ENCODE data around the gene BEGAIN. TPM values are rescaled to one million over a fixed set of nuclear protein-coding genes. Genes with fewer than 3 reads are reported as not detected.

The BEGAIN gene
- total RNA-seq, 1 donor from 2014 or later: under 0.01 TPM

DNA sequence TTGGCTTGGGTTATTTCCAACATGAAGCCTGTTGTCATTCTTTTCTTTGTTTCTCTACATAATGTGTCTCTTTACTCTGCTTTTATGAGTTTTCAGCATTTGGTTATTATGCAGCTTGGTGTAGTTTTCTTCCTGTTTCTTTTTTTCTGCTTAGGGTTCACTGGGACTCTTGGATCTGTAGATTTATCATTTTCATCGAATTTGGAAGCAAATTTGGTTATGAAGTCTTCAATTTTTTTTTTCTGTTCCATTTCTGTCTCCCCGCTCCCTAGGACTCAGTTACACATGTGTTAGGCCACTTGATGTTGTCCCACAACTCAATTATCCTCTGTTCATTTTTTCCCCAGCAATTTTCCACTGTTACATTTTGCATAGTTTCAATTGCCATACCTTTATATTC is 13.8 kb upstream of the BEGAIN start:
- DNase-seq (ENCODE audit: low read depth in 2 of 2): no peak

DNA sequence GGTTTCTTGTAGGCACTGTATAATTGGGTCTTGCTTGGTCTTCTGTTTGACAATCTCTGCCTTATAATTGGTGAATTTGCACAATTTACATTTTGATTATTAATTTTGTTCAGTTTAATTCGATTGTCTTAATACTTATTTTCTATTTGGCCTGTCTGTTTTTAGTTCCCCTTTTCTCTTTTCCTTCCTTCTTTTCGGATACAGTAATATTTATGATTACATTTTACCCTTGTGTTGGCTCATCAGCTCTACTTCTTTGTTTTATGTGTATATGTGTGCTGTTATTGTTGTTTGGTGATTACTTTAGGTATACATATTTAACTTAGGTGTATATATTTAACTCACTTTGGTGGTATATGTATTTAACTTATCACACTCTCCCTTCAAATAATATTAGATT is 12.8 kb upstream of the BEGAIN start:
- no peak for DNase-seq (ENCODE audit: low read depth in 2 of 2)

DNA sequence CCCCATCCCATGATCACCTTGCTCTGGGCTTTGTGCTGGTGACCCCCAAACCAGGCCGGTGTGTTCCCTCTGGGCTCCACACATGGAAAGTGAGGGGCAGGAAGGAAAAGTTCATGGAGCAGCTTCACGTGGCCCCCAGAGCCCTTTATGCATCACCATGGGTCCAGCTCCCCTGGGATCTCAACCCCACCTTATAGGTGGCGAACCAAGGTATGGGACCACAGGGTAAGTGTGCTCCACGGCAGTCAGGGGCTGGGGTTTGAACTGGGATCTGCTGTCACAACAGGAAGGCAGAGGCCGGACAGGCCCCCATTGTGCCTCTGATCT is 7.4 kb upstream of the BEGAIN start:
- DNase-seq (ENCODE audit: low read depth in 2 of 2): no peak

DNA sequence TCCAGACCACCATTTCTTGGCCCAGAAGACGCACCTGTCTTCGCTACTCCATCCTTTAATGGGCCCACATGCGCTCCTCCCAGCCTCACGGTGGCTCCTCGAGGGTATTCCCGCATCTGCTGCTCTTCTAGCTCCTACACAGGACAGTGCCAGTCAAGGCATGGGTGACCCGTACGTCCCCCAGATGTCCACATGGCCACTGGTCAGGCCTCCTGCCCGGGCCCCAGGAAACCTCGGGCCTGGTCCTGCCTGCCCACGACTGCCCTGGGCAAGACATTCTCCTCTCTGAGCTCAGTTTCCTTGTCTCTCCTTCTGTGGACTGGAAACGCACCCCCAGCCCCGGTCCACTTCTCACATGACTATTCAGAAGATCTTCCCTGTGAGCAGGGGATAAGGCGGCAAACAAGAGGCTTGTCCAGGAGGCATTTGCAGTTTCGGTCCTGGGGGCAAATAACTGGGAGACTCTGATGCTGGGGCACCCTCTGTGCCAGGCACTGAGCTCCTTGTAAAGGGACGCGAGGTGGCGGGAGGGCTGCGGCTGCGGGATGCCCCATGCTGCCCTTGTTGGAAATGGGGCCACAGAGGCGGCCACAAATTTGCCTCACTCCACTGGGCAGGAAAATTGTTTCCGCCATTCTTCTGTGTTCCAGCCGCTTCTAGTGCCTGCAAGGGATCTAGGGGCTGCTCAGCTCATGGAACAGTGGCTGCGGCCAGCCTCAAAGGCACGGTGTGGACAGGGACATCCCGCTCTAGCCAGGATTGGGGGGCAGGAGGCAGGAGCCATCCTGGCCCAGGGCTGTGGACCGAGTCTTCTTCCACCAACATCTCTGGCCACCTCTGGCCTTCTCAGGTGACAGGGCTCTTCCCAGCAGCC is 6.8 kb upstream of the BEGAIN start:
- no peak for DNase-seq (ENCODE audit: low read depth in 2 of 2)

DNA sequence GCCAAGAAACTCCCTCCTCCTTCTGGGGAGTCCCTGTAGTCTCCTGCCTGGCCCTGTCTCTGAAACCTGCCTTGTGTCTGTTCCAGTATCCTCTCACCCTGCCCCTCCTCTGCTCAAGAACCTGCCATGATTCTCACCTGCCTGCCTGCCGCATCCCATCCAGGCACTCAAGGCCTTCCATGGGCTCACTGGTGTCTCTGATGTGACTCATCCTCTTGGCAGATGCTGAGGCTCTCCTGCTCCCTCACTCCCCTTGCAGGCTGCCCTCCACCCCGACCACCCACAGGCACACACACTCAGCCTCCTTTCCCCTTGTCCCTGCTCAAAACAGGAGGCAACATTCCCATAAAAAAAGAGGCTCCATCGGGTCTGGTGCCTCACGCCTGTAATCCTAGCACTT is 5.8 kb upstream of the BEGAIN start:
- DNase-seq (ENCODE audit: low read depth in 2 of 2): no peak

DNA sequence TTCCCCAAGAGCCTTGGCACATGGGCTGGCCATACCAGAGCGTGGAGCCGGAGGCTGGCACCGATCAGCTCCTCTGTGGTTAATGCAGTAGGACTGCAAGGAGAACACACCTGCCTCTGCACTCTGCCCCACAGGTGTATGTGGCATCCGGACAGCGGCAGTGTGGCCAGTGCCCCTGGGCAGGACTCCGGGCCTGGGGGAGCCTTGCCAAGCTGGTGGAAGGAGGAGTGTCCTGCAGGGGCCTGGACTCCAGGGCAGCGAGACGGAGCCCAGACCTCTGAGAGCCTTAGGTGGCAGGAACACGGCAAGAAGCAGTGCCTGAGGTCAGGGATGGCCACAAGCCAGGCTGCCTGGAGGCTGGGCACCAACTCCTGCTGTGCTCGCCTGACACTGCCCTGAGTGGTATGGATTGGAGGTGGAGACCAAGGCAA is 5.3 kb upstream of the BEGAIN start:
- DNase-seq (ENCODE audit: low read depth in 2 of 2): no peak

DNA sequence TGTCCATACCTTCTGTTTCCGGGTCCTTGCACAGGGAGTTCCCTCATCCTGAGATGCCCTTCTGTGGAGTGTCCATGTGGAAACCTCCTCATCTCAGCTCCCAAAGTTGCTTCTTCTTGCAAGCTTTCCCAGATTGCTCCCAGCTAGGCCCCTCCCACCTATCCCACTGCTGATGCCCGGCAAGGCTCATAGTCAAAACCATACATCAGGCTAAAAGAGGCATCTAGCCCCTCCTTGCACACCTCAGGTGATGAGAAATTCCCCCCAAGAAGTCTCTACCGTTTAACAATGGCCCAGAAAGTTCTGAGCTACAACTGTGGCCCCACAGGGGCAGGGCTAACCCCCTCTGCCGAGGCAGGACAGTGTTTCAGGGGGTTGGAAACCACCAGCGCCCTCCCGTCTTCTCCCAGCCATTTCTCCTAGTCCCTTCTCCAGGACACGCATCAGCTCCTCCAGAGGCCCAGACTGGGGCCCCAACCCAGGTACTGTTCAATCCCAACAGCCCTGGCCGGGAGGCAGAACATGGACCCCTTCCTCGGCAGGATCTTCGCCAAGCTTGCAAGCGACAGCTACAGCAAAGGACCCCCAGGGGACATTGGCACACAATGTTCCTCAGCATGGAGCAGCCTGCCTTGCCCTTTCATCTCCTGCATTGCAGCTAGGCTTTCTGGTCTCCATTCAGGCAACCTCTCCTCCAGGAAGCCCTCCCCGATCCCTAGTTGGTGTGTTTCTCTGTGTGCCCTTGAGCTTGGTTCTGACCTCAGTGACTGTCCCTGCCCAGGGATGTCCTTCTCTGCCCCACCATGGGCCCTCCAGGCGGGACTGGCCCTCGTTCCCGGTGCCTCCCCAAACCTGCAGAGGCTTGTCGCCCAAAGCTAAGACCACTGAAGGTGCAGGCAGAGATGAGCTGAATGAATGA is 4.5 kb upstream of the BEGAIN start:
- DNase-seq (ENCODE audit: low read depth in 2 of 2): no peak

DNA sequence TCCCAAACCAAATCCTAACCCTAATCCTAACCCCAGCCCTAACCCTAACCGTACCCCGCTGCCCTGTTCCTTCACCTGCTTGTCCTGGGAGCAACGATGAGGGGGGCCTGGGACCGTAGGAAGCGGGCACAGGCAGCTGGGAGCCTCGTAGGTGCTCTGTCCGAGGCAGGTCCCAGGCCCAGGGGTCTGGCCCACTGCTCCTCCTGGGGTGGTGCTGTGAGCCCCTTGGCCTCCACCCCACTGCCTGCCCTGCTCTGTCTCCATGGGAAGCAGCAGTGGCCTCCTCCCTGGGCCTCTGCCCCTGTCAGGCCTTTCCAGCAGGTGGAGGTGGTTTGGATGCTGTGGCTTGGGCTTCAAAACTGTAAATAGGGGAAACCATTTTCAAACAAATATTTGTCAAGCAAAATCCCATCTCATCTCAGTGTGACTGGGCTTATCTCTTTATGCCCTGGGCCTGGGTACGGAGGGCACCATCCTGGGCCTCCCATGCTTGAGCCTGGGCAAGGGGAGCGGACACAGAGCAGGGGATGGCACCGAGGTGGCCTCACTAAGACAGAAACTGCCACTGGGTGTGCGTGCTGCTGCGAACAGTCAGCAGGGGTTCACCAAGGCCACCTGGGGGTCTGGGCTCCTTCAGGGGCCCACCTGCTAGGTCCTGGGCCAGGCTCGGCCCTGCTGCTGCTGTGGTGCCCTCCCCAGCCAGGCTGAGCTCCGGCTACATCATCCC is 3.7 kb upstream of the BEGAIN start:
- DNase-seq (ENCODE audit: low read depth in 2 of 2): no peak

DNA sequence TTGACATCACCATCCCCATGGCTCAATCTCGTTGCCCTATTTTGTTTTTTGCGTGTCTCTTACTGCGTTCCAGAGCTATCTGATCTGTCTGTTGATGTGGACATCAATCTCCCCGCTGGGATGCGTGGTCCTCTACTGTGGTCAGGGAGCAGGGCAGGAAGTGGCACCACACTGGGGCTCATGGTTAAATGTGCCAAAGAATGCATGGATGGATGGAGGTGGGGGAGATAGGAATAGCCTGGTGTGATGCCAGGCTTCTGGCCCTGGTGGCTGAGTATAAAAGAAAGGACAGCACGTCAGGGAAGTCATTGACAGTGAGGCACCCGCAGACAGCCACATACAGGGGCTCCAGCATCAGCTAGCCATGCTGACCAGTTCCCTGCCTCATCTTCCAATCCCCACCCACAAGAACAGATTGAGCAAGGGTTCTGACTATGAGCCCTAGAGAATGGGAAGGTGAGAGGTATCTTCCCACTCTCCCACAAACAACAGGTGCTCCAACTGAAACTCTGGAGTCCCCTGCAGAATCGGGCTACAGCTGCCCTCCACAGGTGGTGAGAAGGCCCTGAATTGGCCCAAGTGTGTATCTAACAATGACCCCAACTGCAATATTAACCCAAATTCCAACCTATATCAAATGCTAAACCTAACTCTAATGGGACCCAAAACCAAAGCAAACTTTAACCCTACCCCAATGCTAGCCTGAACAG is 2.7 kb upstream of the BEGAIN start:
- DNase-seq (ENCODE audit: low read depth in 2 of 2): no peak

DNA sequence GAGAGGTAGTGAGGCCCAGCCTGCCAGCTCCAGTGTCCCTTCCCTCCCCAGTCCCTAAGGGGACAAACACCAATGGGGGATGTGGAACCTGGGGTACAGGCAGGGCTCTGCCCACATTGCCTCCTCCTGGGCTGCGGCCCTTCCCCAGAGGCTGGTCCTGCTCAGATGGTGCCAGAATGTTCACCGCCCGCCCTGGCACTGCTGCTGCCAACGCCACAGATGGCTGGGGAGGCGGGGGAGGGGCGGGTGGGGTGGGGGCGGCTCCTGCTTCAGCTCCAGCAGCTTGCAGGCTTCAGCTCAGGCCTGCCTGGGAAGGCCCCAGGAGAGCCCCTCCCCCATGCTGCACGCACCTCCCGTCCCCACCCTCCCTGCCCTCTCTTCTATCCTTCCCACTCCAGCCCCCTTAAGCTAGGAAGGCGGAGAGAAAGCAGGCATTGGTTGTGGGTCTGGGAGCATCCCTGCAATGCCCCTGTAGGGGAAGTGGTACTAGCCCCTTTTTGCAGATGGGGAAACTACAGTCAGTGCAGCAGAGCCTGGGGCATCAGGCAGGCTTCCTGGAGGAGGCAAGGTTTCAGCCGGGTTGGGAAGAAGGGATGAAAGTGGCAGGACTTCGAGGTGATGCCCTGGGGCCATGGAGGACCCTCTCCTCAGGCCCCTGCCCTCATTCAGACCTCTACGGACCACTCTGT is 2.0 kb upstream of the BEGAIN start:
- DNase-seq (ENCODE audit: low read depth in 2 of 2): no peak

DNA sequence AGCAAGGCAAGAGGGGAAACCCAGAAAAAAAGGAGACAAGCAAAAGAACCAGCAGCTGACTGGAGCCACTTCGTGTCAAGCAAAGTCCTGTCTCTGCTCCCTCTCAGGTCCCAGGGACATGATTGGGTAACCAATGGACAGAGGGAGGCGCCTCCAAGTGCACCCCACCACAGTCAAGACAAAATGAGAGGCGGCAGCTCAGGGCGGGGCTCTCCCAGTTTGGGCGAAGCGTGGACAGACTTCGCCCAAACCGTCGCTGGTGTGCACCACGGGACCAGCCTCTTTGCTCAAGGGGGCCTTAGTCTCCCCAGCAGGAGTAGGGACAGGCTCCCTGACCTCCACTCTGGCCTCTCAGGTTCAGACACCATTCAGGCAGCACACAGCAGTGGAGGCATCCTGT is 1.5 kb upstream of the BEGAIN start:
- no peak for DNase-seq (ENCODE audit: low read depth in 2 of 2)

DNA sequence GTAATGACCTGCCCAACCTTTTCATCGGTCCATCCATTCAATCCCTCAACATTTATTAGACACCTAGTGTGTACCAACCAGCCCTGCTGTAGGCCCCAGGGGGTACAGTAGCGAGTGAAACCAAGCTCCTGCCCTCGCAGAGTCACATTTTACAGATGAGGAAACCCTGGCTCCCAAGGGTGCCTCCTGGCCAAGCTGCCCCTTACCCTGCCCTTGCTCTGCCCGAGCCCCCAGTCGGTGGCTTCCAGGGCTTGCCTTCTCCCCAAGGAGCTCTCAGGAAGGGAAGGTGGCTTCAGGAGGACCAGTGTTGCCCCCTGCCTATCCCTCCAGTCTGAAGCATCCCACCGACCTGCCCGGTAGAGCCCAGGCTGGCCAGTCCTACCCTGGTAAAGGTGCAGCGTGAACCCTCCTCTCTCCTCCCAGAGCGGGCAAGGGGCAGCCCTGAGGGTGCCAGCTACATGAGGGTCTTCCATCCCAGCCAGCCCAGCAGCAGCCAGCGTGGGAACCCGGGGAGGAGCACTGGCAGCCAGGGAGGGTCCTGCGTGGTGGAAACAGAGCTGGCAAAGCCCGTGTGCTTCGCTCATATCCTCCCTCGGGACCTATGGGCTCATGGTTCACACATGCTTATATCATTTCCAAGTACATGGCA is 670 bp upstream of the BEGAIN start:
- no peak for DNase-seq (ENCODE audit: low read depth in 2 of 2)

DNA sequence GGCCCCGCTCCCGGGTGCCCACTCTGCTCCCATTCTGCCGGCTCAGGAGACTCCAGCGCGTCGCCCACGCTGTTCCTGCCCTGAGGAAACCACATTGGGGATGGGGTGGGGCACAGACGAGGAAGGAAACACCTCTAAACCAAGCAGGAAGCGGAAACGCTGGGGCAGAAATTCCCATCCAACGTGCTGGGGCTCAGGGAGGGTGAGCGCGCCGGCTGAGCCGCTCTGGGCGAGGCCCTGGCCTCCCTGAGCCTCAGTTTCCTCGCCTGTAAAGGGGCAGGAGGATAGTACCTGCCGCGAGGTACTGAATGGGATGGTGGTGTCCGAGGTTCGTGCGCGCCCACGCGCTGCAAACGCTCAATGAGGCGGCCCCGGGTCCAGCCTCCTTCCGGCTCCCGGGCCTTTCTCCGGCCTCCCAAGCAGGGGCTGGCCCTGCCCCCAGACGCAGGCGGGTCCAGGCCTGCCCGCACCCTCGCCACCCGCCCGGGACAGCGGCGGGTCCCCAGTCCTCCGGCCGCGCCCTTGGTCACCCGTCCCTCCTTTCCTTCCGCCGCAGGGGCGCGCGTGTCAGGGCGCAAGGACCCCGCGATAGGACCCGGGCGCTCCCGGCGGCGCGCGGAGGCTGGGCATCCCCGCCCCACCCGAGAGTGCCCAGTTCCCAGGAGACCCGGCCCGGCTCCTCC is 673 bp downstream of the BEGAIN start:
- no peak for DNase-seq (ENCODE audit: low read depth in 2 of 2)

DNA sequence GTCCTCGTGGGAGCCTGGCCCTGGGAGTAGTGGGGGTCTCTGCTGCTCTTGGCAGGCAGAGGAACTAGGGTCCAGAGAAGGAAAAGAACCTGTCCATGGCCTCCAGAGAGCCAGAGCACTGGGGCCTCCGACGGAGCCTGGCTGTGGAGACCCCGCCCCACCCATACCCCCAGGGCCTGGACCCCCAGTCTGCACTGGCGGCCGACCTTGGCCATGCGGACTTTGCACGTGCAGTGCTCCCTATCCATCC is 1.1 kb downstream of the BEGAIN start:
- DNase-seq (ENCODE audit: low read depth in 2 of 2): no peak

DNA sequence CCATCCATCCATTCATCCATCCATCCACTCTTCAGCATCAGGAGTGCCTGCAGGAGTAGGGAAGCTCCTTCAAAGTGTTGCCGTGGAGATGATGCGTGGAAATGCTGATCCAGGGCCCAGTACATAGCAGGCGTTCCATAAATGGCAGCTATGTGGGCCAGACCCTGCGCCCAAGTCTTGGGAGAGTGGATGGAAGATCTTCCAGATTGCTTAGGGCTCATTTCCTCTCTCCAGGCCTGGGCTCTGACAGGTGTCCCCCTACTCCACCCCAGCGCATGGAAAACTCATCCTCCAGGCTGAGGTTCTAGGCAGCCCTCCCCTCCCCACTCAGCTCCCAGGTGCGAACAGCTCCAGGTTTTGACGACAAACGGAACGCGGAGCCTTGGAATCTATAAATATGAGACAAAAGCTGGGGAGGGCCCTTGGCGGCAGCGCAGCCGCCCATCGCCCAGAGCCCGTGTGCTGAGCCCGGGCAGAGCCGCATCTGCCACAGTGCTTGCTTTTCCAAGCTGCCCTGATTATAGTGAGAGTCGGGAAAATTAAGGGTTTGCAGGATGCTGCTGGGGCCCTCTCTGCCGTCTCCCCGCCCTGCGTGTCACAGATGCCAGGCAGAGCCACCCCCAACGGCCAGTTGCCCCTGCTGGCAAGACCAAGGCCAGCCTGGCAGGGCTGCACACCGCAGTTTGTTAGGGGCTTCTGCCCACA is 1.6 kb downstream of the BEGAIN start:
- no peak for DNase-seq (ENCODE audit: low read depth in 2 of 2)

DNA sequence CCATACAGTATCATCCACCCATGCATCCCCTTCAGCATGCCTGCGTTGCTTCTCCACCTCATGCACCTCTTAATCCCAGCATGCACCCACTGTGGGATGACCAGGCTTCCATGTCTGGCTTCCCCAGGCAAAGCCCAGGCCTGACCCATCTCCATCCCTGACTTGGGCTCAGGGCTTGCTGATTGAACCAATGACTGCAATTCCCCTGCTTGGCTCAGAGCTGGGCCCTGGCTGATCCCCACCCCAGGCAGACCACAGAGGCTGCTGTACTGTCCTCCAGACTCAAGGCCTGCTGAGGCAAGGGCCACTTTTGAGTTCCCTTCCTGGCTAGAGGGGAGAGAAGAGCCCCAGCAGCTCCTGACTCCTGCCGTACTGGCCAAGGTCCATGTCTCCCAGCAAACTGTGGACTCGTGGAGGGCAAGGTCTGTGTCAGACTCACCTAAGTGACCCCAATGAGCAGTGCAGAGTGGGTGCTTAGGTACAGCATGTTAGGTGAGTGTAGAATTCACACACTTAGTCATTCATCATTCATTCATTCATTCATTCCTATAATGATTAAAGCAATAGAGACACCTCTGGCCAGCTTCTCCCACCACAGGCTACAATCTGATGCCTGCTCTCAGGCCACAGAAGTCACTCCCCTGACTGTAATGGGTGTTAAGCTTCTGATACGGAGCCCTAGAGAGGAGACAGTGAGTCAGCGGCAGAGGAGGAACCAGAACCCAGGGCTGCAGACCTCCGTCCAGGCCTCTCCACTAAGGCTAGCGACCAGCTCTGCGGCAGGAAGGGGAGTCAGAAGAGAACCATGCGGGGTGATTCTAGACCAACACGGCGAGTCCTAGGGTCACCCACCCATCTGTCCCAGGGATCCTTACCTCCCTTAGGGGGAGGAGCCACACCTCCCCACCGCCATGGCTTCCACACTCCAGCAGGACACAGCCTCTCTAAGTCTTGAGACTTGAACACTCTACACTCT is 2.9 kb downstream of the BEGAIN start:
- no peak for DNase-seq (ENCODE audit: low read depth in 2 of 2)

DNA sequence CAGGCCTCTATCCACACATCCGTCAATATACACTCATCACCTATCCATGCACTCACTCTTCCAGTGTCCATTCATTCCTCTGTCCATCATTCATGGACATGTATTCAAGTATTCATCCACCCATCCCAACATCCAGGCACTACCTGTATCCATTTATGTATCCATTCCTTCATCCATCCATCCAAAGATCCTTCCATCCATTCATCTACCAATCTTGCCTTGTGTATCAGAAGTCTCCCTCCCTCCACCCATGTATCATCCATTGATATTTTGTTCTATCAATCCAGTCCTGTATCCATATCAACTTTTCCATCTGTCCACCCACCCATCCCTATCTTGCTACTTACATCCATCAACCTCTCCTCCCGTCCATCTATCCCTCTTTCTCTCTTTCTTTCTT is 4.0 kb downstream of the BEGAIN start:
- DNase-seq (ENCODE audit: low read depth in 2 of 2): no peak

DNA sequence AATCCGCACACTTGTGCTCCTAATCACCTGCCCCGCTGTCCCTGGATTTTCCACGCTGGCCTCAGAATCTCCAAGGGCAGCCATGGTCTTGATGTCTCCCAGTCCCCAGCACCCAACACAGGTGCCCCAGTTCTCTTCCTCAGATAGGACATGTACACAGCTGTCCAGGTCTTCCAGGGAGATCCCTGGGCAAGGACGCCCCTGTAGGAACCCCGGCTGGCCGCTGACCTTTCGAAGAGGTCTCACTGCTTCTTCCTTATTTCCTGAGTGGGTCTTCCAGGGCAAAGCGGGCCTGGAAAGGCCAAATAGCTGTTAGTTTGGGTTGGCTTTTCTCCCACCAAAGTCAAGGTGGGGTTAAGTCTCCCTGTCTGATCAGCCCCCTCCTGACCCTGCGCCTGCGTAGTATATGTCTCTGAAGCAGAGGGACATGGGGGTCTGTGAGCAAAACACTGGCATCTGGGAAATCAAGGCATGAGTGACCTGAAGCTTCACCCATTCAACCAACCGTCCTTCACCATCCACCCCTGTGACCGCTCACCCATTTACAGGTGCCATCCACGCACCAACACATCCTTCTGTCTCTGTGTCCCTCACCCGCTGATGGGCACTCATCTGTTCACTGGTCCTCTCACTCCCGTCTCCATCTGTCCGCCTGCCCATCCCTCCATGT is 4.6 kb downstream of the BEGAIN start:
- no peak for DNase-seq (ENCODE audit: low read depth in 2 of 2)

Data from dermis microvascular lymphatic vessel endothelial cell (primary cell).